Lower lobe of right lung (tissue), 2 donors: ENCODE measurements around the gene DHRS4. TPM values are rescaled to one million over a fixed set of nuclear protein-coding genes. Genes with fewer than 3 reads are reported as not detected.
"Not testable (repeated sequence)": the region's sequence is repeated elsewhere in the genome, so short reads cannot be mapped to it uniquely, and the experiment has no call there.

Source experiments
- ATAC-seq, 2 donors: fragments of 200-7000 bp; cut with Tn5 transposase; one replicate each; pipeline ENCODE4 v1.9.1; 2020 to 2022; ENCODE audit warnings: mild to moderate bottlenecking in 2 of 2, moderate library complexity in 2 of 2
- DNase-seq: peaks from one replicate; pipeline ENCODE4 v3.0.0-alpha.2; 2020
- H3K27ac ChIP-seq: fragments of 200-600 bp; one replicate; pipeline ENCODE4 v1.8.0; 2022
- H3K27me3 ChIP-seq: fragments of 200-600 bp; one replicate; pipeline ENCODE4 v1.8.0; 2022; ENCODE audit warnings: low read depth
- H3K36me3 ChIP-seq: fragments of 200-600 bp; one replicate; pipeline ENCODE4 v1.8.0; 2022; ENCODE audit warnings: mild to moderate bottlenecking
- H3K4me1 ChIP-seq: fragments of 200-600 bp; one replicate; pipeline ENCODE4 v1.8.0; 2022
- H3K4me3 ChIP-seq: fragments of 200-600 bp; one replicate; pipeline ENCODE4 v1.8.0; 2022; ENCODE audit warnings: mild to moderate bottlenecking
- H3K9me3 ChIP-seq: fragments of 200-600 bp; one replicate; pipeline ENCODE4 v1.8.0; 2022
- CTCF ChIP-seq: fragments of 200-600 bp; IDR thresholded peaks from one replicate; pipeline ENCODE4 v1.8.0; 2022; ENCODE audit warnings: antibody characterized with exemption, mild to moderate bottlenecking
- intact Hi-C: fragments of 100-400 bp; cut with DNase I; formaldehyde crosslinking; loops from one replicate; pipeline ENCODE4 v1.11.0; 2022
- total RNA-seq: library from RNA; stranded (reverse); fragmentation: NEBNext Ultra II Directional; extraction: Animal tissue kit (Norgen Biotek cat#: 25700); gene quantifications from one replicate; pipeline ENCODE4 v1.2.1, GENCODE V29; 2021
- donor health status: DM: no; HTN: yes; CAD: no; lungs with severe emphysema.

The DHRS4 gene
- total RNA-seq, 1 donor from 2014 or later = 35.4 TPM

GRCh38 chr14:23999640-24000039 lies 46.1 kb downstream of the DHRS4 start:
- H3K9me3 ChIP-seq, H3K4me3 ChIP-seq, ATAC-seq, DNase-seq, intact Hi-C loops, H3K36me3 ChIP-seq, H3K27me3 ChIP-seq, H3K27ac ChIP-seq, H3K4me1 ChIP-seq: not testable (repeated sequence)

GRCh38 chr14:24001078-24001477 lies 47.5 kb downstream of the DHRS4 start:
- H3K27me3 ChIP-seq, ATAC-seq, H3K9me3 ChIP-seq, DNase-seq, H3K4me1 ChIP-seq, intact Hi-C loops, H3K27ac ChIP-seq, H3K36me3 ChIP-seq, H3K4me3 ChIP-seq: not testable (repeated sequence)

GRCh38 chr14:24001679-24002078 lies 48.1 kb downstream of the DHRS4 start:
- H3K27ac ChIP-seq, H3K4me1 ChIP-seq, H3K27me3 ChIP-seq, DNase-seq, intact Hi-C loops, H3K4me3 ChIP-seq, H3K9me3 ChIP-seq, H3K36me3 ChIP-seq: not testable (repeated sequence)
- ATAC-seq = peak in 1 of 2 donors; percentile 34

- H3K4me1 ChIP-seq, intact Hi-C loops, H3K27ac ChIP-seq, DNase-seq, H3K27me3 ChIP-seq, H3K9me3 ChIP-seq, H3K36me3 ChIP-seq: not testable (repeated sequence)
- H3K4me3 ChIP-seq = peak overlapping the region; percentile 59
- ATAC-seq = peak; percentile 58 to 75
Observed at GRCh38 chr14:24006471-24006816, 52.9 kb downstream of the DHRS4 start.

GRCh38 chr14:24006817-24007652 lies 53.5 kb downstream of the DHRS4 start:
- H3K9me3 ChIP-seq, H3K27ac ChIP-seq, H3K36me3 ChIP-seq, intact Hi-C loops, H3K27me3 ChIP-seq, H3K4me1 ChIP-seq: not testable (repeated sequence)
- ATAC-seq (peak; percentile 96 to 98), DNase-seq (peak; percentile 73)
- H3K4me3 ChIP-seq = peak overlapping the region; percentile 59

- Histone ChIP-seq H3K4me3 (no peak overlapping the region), H3K36me3 (no peaks in the 10 kb centered on the region), H3K27me3 (no peaks in the 10 kb centered on the region), H3K27ac (no peak overlapping the region), H3K9me3 (no peaks in the 10 kb centered on the region), H3K4me1 (peaks cover 10% of the 10 kb centered on the region)
- no peak for TF ChIP-seq CTCF
- no peak for DNase-seq
- ATAC-seq = no peak
- intact Hi-C loops = no loop called here
Observed at GRCh38 chr14:24011051-24011450, 57.5 kb downstream of the DHRS4 start.

- H3K9me3 ChIP-seq, ATAC-seq, H3K27ac ChIP-seq, DNase-seq, H3K36me3 ChIP-seq, H3K4me3 ChIP-seq, H3K27me3 ChIP-seq, intact Hi-C loops: not testable (repeated sequence)
- peaks cover 10% of the 10 kb centered on the region for H3K4me1 ChIP-seq
Observed at GRCh38 chr14:24012726-24013273, 59.2 kb downstream of the DHRS4 start.

- TF ChIP-seq CTCF = peak; percentile 88
- intact Hi-C loops = no loop called here
Observed at GRCh38 chr14:24013654-24014514, 60.3 kb downstream of the DHRS4 start.

GRCh38 chr14:24015745-24016144 lies 62.2 kb downstream of the DHRS4 start:
- DNase-seq, ATAC-seq, H3K9me3 ChIP-seq, H3K36me3 ChIP-seq, H3K27me3 ChIP-seq, H3K27ac ChIP-seq, intact Hi-C loops, H3K4me3 ChIP-seq: not testable (repeated sequence)
- peaks cover 10% of the 10 kb centered on the region for H3K4me1 ChIP-seq

More at GRCh38 chr14:24013654-24014514, 60.3 kb downstream of the DHRS4 start:
- Histone ChIP-seq H3K4me1 (peaks cover 10% of the 10 kb centered on the region), H3K27me3 (no peaks in the 10 kb centered on the region), H3K27ac (no peak overlapping the region), H3K9me3 (no peaks in the 10 kb centered on the region), H3K4me3 (no peak overlapping the region), H3K36me3 (no peaks in the 10 kb centered on the region)
- ATAC-seq (peak; percentile 87 to 93), DNase-seq (no peak)
